ENCODE measurements around the gene TEX29.

- TF ChIP-seq POLR2A (IDR thresholded peaks at IDR 0.05; ENCODE audit: low read length) (no peak), GATA1 (IDR thresholded peaks at IDR 0.05; ENCODE audit: low read depth, low read length) (no peak)
Measured at GRCh38 chr13:111389621-111390521, 69.4 kb downstream of the TEX29 start.

Measured in erythroblast (primary cell).